ENCODE data around the gene FKBP14. TPM values are rescaled to one million over a fixed set of nuclear protein-coding genes. Genes with fewer than 3 reads are reported as not detected.
A peak's percentile ranks its signal among the peaks of the same experiment; 100 is the strongest.

The FKBP14 gene
- total RNA-seq, 2 donors from 2014 or later = 7.9 to 12.3 TPM

- no peak overlapping the region for H3K27ac Mint-ChIP-seq
- H3K9me3 Mint-ChIP-seq = no peaks in the 10 kb centered on the region
- DNase-seq (ENCODE audit: low spot score in 2 of 2) (no peak), ATAC-seq (no peak)
- H3K36me3 Mint-ChIP-seq = peaks cover 0 to 10% of the 10 kb centered on the region in 2 donors
Observed at GRCh38 chr7:30041526-30042269, 15.2 kb upstream of the FKBP14 start.

GRCh38 chr7:30040938-30041337, 14.4 kb upstream of the FKBP14 start:
- Mint-ChIP-seq H3K36me3 (peaks cover 0 to 5% of the 10 kb centered on the region in 2 donors), H3K27ac (no peak overlapping the region), H3K9me3 (no peaks in the 10 kb centered on the region)
- ATAC-seq = no peak
- no peak for DNase-seq (ENCODE audit: low spot score in 2 of 2)

GRCh38 chr7:30038196-30038980, 11.9 kb upstream of the FKBP14 start:
- no peak for ATAC-seq
- no peak for DNase-seq (ENCODE audit: low spot score in 2 of 2)
- H3K27ac Mint-ChIP-seq = no peak overlapping the region
- no peaks in the 10 kb centered on the region for H3K9me3 Mint-ChIP-seq
- H3K36me3 Mint-ChIP-seq = no peaks in the 10 kb centered on the region

- no peak for ATAC-seq
Observed at GRCh38 chr7:30036220-30036619, 9.7 kb upstream of the FKBP14 start.

GRCh38 chr7:30034501-30034900, 8.0 kb upstream of the FKBP14 start:
- DNase-seq (ENCODE audit: low spot score in 2 of 2) (no peak), ATAC-seq (no peak)
- Mint-ChIP-seq H3K36me3 (no peaks in the 10 kb centered on the region), H3K27ac (no peak overlapping the region), H3K9me3 (no peaks in the 10 kb centered on the region)

More at GRCh38 chr7:30036220-30036619, 9.7 kb upstream of the FKBP14 start:
- DNase-seq (ENCODE audit: low spot score in 2 of 2) = no peak
- no peaks in the 10 kb centered on the region for H3K9me3 Mint-ChIP-seq
- no peak overlapping the region for H3K27ac Mint-ChIP-seq
- H3K36me3 Mint-ChIP-seq = no peaks in the 10 kb centered on the region

GRCh38 chr7:30032310-30033125, 6.0 kb upstream of the FKBP14 start:
- ATAC-seq (no peak), DNase-seq (ENCODE audit: low spot score in 2 of 2) (no peak)
- Mint-ChIP-seq H3K36me3 (no peaks in the 10 kb centered on the region), H3K27ac (no peak overlapping the region), H3K9me3 (no peaks in the 10 kb centered on the region)

- H3K27ac Mint-ChIP-seq = no peak overlapping the region
- DNase-seq (ENCODE audit: low spot score in 2 of 2) (no peak), ATAC-seq (no peak)
- H3K9me3 Mint-ChIP-seq = no peaks in the 10 kb centered on the region
- peaks cover 8 to 11% of the 10 kb centered on the region in 2 donors for H3K36me3 Mint-ChIP-seq
Observed at GRCh38 chr7:30029696-30030095, 3.2 kb upstream of the FKBP14 start.

- DNase-seq (ENCODE audit: low spot score in 2 of 2) = peak in 1 of 2 donors; percentile 34
- peak; percentile 19 to 37 for ATAC-seq
- Mint-ChIP-seq H3K9me3 (no peaks in the 10 kb centered on the region), H3K27ac (peak overlapping the region; percentile 52 to 72), H3K36me3 (peaks cover 8 to 11% of the 10 kb centered on the region in 2 donors)
Observed at GRCh38 chr7:30028749-30029635, 2.5 kb upstream of the FKBP14 start.

GRCh38 chr7:30028216-30028748, 1.8 kb upstream of the FKBP14 start, which contains the start of gene PLEKHA8:
TSS of gene PLEKHA8 (plus strand) at chr7:30028412. CDS start at chr7:30028763, 351 bp downstream.
- peak; percentile 90 to 97 for DNase-seq (ENCODE audit: low spot score in 2 of 2)
- peak within 1 kb of the TSS; percentile 87 to 90 for H3K27ac Mint-ChIP-seq
- peaks cover 8 to 11% of the 10 kb centered on the region in 2 donors for H3K36me3 Mint-ChIP-seq
- H3K9me3 Mint-ChIP-seq = no peaks in the 10 kb centered on the region
- peak; percentile 61 to 67 for ATAC-seq

- H3K9me3 Mint-ChIP-seq = no peaks in the 10 kb centered on the region
- peaks cover 8 to 11% of the 10 kb centered on the region in 2 donors for H3K36me3 Mint-ChIP-seq
- ATAC-seq = no peak
Observed at GRCh38 chr7:30027740-30028215, 1.3 kb upstream of the FKBP14 start.

GRCh38 chr7:30027065-30027456, 559 bp upstream of the FKBP14 start:
- Mint-ChIP-seq H3K36me3 (peaks cover 8 to 11% of the 10 kb centered on the region in 2 donors), H3K9me3 (no peaks in the 10 kb centered on the region), H3K27ac (peak overlapping the region; percentile 87 to 90)
- ATAC-seq (peak; percentile 5 to 13), DNase-seq (ENCODE audit: low spot score in 2 of 2) (no peak)

More at GRCh38 chr7:30027740-30028215, 1.3 kb upstream of the FKBP14 start:
- no peak for DNase-seq (ENCODE audit: low spot score in 2 of 2)
- H3K27ac Mint-ChIP-seq = peak overlapping the region; percentile 45 to 87

GRCh38 chr7:30023524-30023923, 3.0 kb downstream of the FKBP14 start:
- no peaks in the 10 kb centered on the region for H3K9me3 Mint-ChIP-seq
- ATAC-seq (no peak), DNase-seq (ENCODE audit: low spot score in 2 of 2) (no peak)
- peaks cover 8 to 11% of the 10 kb centered on the region in 2 donors for H3K36me3 Mint-ChIP-seq
- H3K27ac Mint-ChIP-seq = no peak overlapping the region

GRCh38 chr7:30022991-30023390, 3.5 kb downstream of the FKBP14 start:
- ATAC-seq (no peak), DNase-seq (ENCODE audit: low spot score in 2 of 2) (no peak)
- no peak overlapping the region for H3K27ac Mint-ChIP-seq
- H3K36me3 Mint-ChIP-seq = peaks cover 8 to 11% of the 10 kb centered on the region in 2 donors
- no peaks in the 10 kb centered on the region for H3K9me3 Mint-ChIP-seq

- ATAC-seq (no peak), DNase-seq (ENCODE audit: low spot score in 2 of 2) (no peak)
- Mint-ChIP-seq H3K27ac (no peak overlapping the region), H3K36me3 (peaks cover 6 to 8% of the 10 kb centered on the region in 2 donors), H3K9me3 (no peaks in the 10 kb centered on the region)
Observed at GRCh38 chr7:30020535-30020934, 6.0 kb downstream of the FKBP14 start.

- DNase-seq (ENCODE audit: low spot score in 2 of 2) = no peak
- ATAC-seq = no peak
- no peaks in the 10 kb centered on the region for H3K9me3 Mint-ChIP-seq
- peaks cover 0 to 2% of the 10 kb centered on the region in 2 donors for H3K36me3 Mint-ChIP-seq
- H3K27ac Mint-ChIP-seq = no peak overlapping the region
Observed at GRCh38 chr7:30019960-30020359, 6.5 kb downstream of the FKBP14 start.
